GM19324 (cell line): Measurements from ENCODE around the gene ZNF561.
"Not testable (repeated sequence)": the region's sequence is repeated elsewhere in the genome, so short reads cannot be mapped to it uniquely, and the experiment has no call there.

Experiments used
- ATAC-seq: cut with Tn5 transposase; IDR thresholded peaks from one replicate; pipeline ENCODE4 v1.9.1; 2021; ENCODE audit warnings: mild to moderate bottlenecking, moderate library complexity; ENCODE audit not compliant: unreplicated experiment, low FRiP score

The ZNF561 gene

GRCh38 chr19:9582081-9582725, 38.8 kb downstream of the ZNF561 start:
- ATAC-seq: not testable (repeated sequence)

- no peak for ATAC-seq
Measured at GRCh38 chr19:9580728-9581127, 40.3 kb downstream of the ZNF561 start.

- ATAC-seq: no peak
Measured at GRCh38 chr19:9570255-9570654, 50.8 kb downstream of the ZNF561 start.

- ATAC-seq: no peak
Measured at GRCh38 chr19:9566729-9567128, 54.3 kb downstream of the ZNF561 start.

- ATAC-seq: no peak
Measured at GRCh38 chr19:9565900-9566705, 54.9 kb downstream of the ZNF561 start.
